HL-60 (cell line): ENCODE results near the gene IL12B.
"Not testable (repeated sequence)": the region's sequence is repeated elsewhere in the genome, so short reads cannot be mapped to it uniquely, and the experiment has no call there.

Experiments used
- DNase-seq, 2 experiments: peaks; one replicate each; pipeline ENCODE4 v3.0.0-alpha.2; 2010 to 2020; ENCODE audit warnings: low read depth in 1 of 2, low spot score in 1 of 2
- H3K27ac ChIP-seq: fragments of 250-450 bp; sonication (Bioruptor Pico); replicated peaks from 2 replicates; pipeline ENCODE4 v1.5.1; 2020; ENCODE audit warnings: mild to moderate bottlenecking, moderate library complexity
- H3K27me3 ChIP-seq: fragments of 250-450 bp; sonication (Bioruptor Pico); 2 replicates; pipeline ENCODE4 v1.5.1; 2021; ENCODE audit warnings: mild to moderate bottlenecking, moderate library complexity; ENCODE audit not compliant: insufficient read depth, poor library complexity, severe bottlenecking
- H3K4me3 ChIP-seq: replicated peaks from 2 replicates; pipeline ENCODE4 v1.5.1; 2011; ENCODE audit warnings: mild to moderate bottlenecking, control low read depth, low read length; ENCODE audit not compliant: insufficient read depth
- GABPA ChIP-seq: IDR thresholded peaks from 2 replicates; pipeline ENCODE4 v1.6.1; 2012; ENCODE audit warnings: low read depth
- POLR2AphosphoS5 ChIP-seq: IDR thresholded peaks from 2 replicates; pipeline ENCODE4 v1.6.1; 2012; ENCODE audit warnings: low read depth
- SPI1 ChIP-seq: IDR thresholded peaks from 2 replicates; pipeline ENCODE4 v1.6.1; 2012; ENCODE audit warnings: low read depth, mild to moderate bottlenecking, borderline replicate concordance
- TF ChIP-seq, protein P1 (sequence below): IDR thresholded peaks from one replicate; pipeline ENCODE4 v1.5.1; 2011; ENCODE audit warnings: low read length, control low read depth, inconsistent platforms; ENCODE audit not compliant: insufficient read depth
- TF ChIP-seq, protein P2 (sequence below): IDR thresholded peaks from 2 replicates; pipeline ENCODE4 v1.6.1; 2012; ENCODE audit warnings: low read depth; ENCODE audit not compliant: insufficient replicate concordance

The IL12B gene

DNA sequence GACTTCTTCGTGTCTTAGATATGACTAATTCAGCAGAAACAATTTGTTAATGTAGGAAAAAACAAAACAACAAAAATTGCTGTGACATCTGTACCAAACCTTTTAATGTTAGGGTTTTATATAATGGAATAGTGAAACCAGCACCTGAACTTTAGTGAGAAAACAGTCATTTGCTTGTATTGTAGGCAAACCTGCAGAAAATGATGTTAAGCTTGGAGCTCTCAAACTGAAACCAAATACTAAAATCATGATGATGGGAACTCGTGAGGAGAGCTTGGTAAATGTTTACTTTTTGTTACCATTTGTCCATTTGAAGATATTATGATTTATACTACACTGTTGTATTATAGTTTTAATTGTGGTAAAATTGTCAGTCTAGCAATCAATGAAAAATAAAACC, 60.6 kb downstream of the IL12B start:
- TF ChIP-seq SPI1 (no peak), GABPA (no peak), POLR2AphosphoS5 (no peak)
- TF ChIP-seq, protein P1, sequence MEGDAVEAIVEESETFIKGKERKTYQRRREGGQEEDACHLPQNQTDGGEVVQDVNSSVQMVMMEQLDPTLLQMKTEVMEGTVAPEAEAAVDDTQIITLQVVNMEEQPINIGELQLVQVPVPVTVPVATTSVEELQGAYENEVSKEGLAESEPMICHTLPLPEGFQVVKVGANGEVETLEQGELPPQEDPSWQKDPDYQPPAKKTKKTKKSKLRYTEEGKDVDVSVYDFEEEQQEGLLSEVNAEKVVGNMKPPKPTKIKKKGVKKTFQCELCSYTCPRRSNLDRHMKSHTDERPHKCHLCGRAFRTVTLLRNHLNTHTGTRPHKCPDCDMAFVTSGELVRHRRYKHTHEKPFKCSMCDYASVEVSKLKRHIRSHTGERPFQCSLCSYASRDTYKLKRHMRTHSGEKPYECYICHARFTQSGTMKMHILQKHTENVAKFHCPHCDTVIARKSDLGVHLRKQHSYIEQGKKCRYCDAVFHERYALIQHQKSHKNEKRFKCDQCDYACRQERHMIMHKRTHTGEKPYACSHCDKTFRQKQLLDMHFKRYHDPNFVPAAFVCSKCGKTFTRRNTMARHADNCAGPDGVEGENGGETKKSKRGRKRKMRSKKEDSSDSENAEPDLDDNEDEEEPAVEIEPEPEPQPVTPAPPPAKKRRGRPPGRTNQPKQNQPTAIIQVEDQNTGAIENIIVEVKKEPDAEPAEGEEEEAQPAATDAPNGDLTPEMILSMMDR: no peak
- TF ChIP-seq, protein P2, sequence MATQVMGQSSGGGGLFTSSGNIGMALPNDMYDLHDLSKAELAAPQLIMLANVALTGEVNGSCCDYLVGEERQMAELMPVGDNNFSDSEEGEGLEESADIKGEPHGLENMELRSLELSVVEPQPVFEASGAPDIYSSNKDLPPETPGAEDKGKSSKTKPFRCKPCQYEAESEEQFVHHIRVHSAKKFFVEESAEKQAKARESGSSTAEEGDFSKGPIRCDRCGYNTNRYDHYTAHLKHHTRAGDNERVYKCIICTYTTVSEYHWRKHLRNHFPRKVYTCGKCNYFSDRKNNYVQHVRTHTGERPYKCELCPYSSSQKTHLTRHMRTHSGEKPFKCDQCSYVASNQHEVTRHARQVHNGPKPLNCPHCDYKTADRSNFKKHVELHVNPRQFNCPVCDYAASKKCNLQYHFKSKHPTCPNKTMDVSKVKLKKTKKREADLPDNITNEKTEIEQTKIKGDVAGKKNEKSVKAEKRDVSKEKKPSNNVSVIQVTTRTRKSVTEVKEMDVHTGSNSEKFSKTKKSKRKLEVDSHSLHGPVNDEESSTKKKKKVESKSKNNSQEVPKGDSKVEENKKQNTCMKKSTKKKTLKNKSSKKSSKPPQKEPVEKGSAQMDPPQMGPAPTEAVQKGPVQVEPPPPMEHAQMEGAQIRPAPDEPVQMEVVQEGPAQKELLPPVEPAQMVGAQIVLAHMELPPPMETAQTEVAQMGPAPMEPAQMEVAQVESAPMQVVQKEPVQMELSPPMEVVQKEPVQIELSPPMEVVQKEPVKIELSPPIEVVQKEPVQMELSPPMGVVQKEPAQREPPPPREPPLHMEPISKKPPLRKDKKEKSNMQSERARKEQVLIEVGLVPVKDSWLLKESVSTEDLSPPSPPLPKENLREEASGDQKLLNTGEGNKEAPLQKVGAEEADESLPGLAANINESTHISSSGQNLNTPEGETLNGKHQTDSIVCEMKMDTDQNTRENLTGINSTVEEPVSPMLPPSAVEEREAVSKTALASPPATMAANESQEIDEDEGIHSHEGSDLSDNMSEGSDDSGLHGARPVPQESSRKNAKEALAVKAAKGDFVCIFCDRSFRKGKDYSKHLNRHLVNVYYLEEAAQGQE: no peak
- no peak for DNase-seq

DNA sequence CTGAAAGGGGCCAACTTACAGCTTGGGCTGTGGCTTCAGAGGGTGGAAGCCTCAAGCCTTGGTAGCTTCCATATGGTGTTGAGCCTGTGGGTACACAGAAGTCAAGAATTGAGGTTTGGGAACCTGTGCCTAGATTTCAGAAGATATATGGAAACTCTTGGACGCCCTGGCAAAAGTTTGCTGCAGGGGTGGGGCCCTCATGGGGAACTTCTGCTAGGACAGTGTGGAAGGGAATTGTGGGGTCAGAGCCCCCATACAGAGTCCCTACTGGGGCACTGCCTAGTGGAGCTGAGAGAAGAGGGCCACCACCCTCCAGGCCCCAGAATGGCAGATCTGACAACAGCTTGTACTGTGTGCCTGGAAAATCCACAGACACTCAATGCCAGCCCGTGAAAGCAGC, 63.5 kb downstream of the IL12B start:
- not testable (repeated sequence) for H3K4me3 ChIP-seq, H3K27me3 ChIP-seq, H3K27ac ChIP-seq, DNase-seq

More for the DNA sequence above, 60.6 kb downstream of the IL12B start:
- Histone ChIP-seq H3K27ac (no peak overlapping the region), H3K27me3 (no peaks in the 10 kb centered on the region), H3K4me3 (no peak overlapping the region)
